ENCODE results near the gene TPBGL. TPM values are rescaled to one million over a fixed set of nuclear protein-coding genes. Genes with fewer than 3 reads are reported as not detected.

Gene TPBGL
- total and polyA plus RNA-seq, 10 donors, result 0.10 to 0.59 (median 0.16) TPM; not detected in 3

- no peak overlapping the region for H3K4me3 ChIP-seq
- intact Hi-C loops (cut with DNase I; ENCODE audit: low total_unique reads), result no loop called here
- no peaks in the 10 kb centered on the region for H3K9me3 ChIP-seq
- no peaks in the 10 kb centered on the region for H3K36me3 ChIP-seq
- TF ChIP-seq POLR2AphosphoS5 (IDR thresholded peaks at IDR 0.05), result no peak
- no peak for TF ChIP-seq POLR2A (IDR thresholded peaks at IDR 0.05)
- TF ChIP-seq CTCF (IDR thresholded peaks at IDR 0.05 in 8 of 11, conservative IDR thresholded peaks at IDR 0.05 in 3 of 11), result no peak
- H3K27me3 ChIP-seq (replicated peaks in 1 of 7), result peaks cover 0 to 54% (median 0%) of the 10 kb centered on the region in 7 donors
- H3K27ac ChIP-seq, result no peak overlapping the region
- no peak for DNase-seq
- no peaks in the 10 kb centered on the region for H3K4me1 ChIP-seq
Observed at GRCh38 chr11:75214843-75215242, 25.7 kb upstream of the TPBGL start.

GRCh38 chr11:75219869-75220268 is 20.7 kb upstream of the TPBGL start:
- TF ChIP-seq CTCF (IDR thresholded peaks at IDR 0.05 in 8 of 11, conservative IDR thresholded peaks at IDR 0.05 in 3 of 11) (no peak), POLR2A (IDR thresholded peaks at IDR 0.05) (no peak), POLR2AphosphoS5 (IDR thresholded peaks at IDR 0.05) (no peak)
- H3K27me3 ChIP-seq (replicated peaks in 1 of 7), result peaks cover 0 to 33% (median 0%) of the 10 kb centered on the region in 7 donors
- no peaks in the 10 kb centered on the region for H3K9me3 ChIP-seq
- H3K27ac ChIP-seq, result no peak overlapping the region
- DNase-seq, result no peak
- 49 to 67% (median 51%) methylated on average over 2 of the region's 2 CpGs for WGBS, 5 donors
- no peak overlapping the region for H3K4me3 ChIP-seq
- intact Hi-C loops (cut with DNase I; ENCODE audit: low total_unique reads), result no loop called here
- no peaks in the 10 kb centered on the region for H3K36me3 ChIP-seq
- H3K4me1 ChIP-seq, result no peaks in the 10 kb centered on the region

- H3K4me1 ChIP-seq, result no peaks in the 10 kb centered on the region
- H3K9me3 ChIP-seq, result no peaks in the 10 kb centered on the region
- no peak overlapping the region for H3K27ac ChIP-seq
- 39 to 60% (median 48%) methylated on average over 5 of the region's 5 CpGs for WGBS, 5 donors
- no peak overlapping the region for H3K4me3 ChIP-seq
- intact Hi-C loops (cut with DNase I; ENCODE audit: low total_unique reads), result no loop called here
- TF ChIP-seq CTCF (IDR thresholded peaks at IDR 0.05 in 8 of 11, conservative IDR thresholded peaks at IDR 0.05 in 3 of 11), result no peak
- no peak for TF ChIP-seq POLR2A (IDR thresholded peaks at IDR 0.05)
- TF ChIP-seq POLR2AphosphoS5 (IDR thresholded peaks at IDR 0.05), result no peak
- no peaks in the 10 kb centered on the region for H3K36me3 ChIP-seq
- peaks cover 0 to 2% (median 0%) of the 10 kb centered on the region in 7 donors for H3K27me3 ChIP-seq (replicated peaks in 1 of 7)
- no peak for DNase-seq
Observed at GRCh38 chr11:75223954-75224643, 16.5 kb upstream of the TPBGL start.

- TF ChIP-seq POLR2AphosphoS5 (IDR thresholded peaks at IDR 0.05), result no peak
- TF ChIP-seq CTCF (IDR thresholded peaks at IDR 0.05 in 8 of 11, conservative IDR thresholded peaks at IDR 0.05 in 3 of 11), result no peak
- TF ChIP-seq POLR2A (IDR thresholded peaks at IDR 0.05), result no peak
- Histone ChIP-seq H3K36me3 (no peaks in the 10 kb centered on the region), H3K27me3 (replicated peaks in 1 of 7) (peaks cover 0 to 19% (median 0%) of the 10 kb centered on the region in 7 donors), H3K4me3 (no peak overlapping the region), H3K27ac (no peak overlapping the region), H3K9me3 (no peaks in the 10 kb centered on the region), H3K4me1 (no peaks in the 10 kb centered on the region)
- whole genome bisulfite sequencing, 5 donors, result 67 to 83% (median 70%) methylated on average over 4 of the region's 4 CpGs
- intact Hi-C loops (cut with DNase I; ENCODE audit: low total_unique reads), result no loop called here
- no peak for DNase-seq
Observed at GRCh38 chr11:75225794-75226193, 14.8 kb upstream of the TPBGL start.
